ENCODE measurements around the gene ASIC3. TPM values are rescaled to one million over a fixed set of nuclear protein-coding genes. Genes with fewer than 3 reads are reported as not detected.

ASIC3 gene
- total RNA-seq, 4 donors from 2014 or later: 2.6 to 4.3 (median 3.1) TPM

DNA sequence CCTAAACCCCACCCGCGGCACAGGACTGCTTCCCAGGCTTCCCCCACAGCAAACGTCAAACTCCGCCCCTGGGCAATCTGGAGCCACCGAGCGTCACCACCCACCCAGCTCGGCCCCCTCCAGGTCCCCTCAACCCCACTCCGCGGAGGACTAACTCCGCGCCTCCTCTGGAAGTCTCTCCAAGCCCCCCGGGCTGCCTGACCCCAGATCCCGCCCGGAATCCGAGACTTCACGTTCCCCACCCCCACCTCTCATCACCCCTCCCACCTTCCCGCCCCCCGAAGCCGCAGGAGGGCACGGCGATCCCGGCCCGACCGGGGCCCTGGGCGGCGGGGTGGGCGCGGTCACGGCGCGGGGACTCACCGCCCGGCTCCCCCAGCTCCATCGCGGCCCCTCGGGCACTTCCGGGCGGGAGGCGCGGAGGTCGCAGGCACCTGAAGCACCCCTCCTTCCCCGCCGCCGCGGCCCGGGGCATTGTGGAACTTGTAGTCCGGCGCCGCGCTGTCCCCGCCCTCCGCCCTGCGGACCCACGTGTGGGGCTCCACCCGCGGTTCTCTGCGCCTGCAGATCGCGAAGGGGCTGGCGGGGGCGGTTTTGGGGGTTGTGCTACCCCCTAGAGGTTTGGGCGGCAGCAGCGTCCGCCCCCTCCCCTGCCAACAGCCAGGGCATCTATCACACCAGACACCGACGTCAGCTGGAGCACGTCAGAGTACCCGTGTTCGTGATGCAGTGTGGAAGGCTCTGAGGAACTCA, 34.9 kb downstream of the ASIC3 start, which contains the start of gene TMUB1:
TSS of gene TMUB1 (minus strand) at position 423 of the 753 bp plus-strand sequence. CDS start 930 bp downstream, outside the sequence.
- H3K9me3 ChIP-seq: no peaks in the 10 kb centered on the region
- peak within 1 kb of the TSS; percentile 58 to 88 (median 83) for H3K4me3 ChIP-seq
- peak; percentile 86 for DNase-seq
- 0 to 1% methylated on average over 12 to 15 of the region's 69 CpGs for WGBS, 2 donors (ENCODE audit: low coverage in 1 of 2)
- peak within 1 kb of the TSS; percentile 93 to 98 (median 97) for H3K27ac ChIP-seq
- intact Hi-C loops (cut with DNase I; ENCODE audit: low total_unique reads): no loop called here
- TF ChIP-seq EP300 (IDR thresholded peaks at IDR 0.05; ENCODE audit: low read depth): no peak
- TF ChIP-seq POLR2A (IDR thresholded peaks at IDR 0.05): peak; percentile 35
- TF ChIP-seq POLR2AphosphoS5 (IDR thresholded peaks at IDR 0.05): peak; percentile 42 to 67 (median 55)
- TF ChIP-seq, protein P1, sequence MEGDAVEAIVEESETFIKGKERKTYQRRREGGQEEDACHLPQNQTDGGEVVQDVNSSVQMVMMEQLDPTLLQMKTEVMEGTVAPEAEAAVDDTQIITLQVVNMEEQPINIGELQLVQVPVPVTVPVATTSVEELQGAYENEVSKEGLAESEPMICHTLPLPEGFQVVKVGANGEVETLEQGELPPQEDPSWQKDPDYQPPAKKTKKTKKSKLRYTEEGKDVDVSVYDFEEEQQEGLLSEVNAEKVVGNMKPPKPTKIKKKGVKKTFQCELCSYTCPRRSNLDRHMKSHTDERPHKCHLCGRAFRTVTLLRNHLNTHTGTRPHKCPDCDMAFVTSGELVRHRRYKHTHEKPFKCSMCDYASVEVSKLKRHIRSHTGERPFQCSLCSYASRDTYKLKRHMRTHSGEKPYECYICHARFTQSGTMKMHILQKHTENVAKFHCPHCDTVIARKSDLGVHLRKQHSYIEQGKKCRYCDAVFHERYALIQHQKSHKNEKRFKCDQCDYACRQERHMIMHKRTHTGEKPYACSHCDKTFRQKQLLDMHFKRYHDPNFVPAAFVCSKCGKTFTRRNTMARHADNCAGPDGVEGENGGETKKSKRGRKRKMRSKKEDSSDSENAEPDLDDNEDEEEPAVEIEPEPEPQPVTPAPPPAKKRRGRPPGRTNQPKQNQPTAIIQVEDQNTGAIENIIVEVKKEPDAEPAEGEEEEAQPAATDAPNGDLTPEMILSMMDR (IDR thresholded peaks at IDR 0.05): no peak
- no peaks in the 10 kb centered on the region for H3K27me3 ChIP-seq
- peaks cover 39 to 60% (median 53%) of the 10 kb centered on the region in 4 donors for H3K4me1 ChIP-seq
- H3K36me3 ChIP-seq: no peaks in the 10 kb centered on the region
- in situ Hi-C loops (cut with MboI; ENCODE audit: low pct_ligation_motif_present in 1 of 4, low pct_unique_long_range_greater_than_20kb in 1 of 4, low sequenced_read_pairs in 3 of 4): no loop called here

GRCh38 chr7:151083824-151084160, 35.5 kb downstream of the ASIC3 start:
- intact Hi-C loops (cut with DNase I; ENCODE audit: low total_unique reads) (no loop called here), in situ Hi-C loops (cut with MboI; ENCODE audit: low pct_ligation_motif_present in 1 of 4, low pct_unique_long_range_greater_than_20kb in 1 of 4, low sequenced_read_pairs in 3 of 4) (no loop called here)
- H3K27me3 ChIP-seq: no peaks in the 10 kb centered on the region
- H3K4me3 ChIP-seq: peak overlapping the region in 3 of 4 donors; percentile 79 to 88 (median 87)
- no peaks in the 10 kb centered on the region for H3K36me3 ChIP-seq
- peak overlapping the region; percentile 93 to 98 (median 97) for H3K27ac ChIP-seq
- 23 to 80% methylated on average over 1 to 3 of the region's 3 CpGs for WGBS, 2 donors (ENCODE audit: low coverage in 1 of 2)
- TF ChIP-seq, protein P1 (IDR thresholded peaks at IDR 0.05): no peak
- TF ChIP-seq POLR2AphosphoS5 (IDR thresholded peaks at IDR 0.05): no peak
- no peak for DNase-seq
- H3K9me3 ChIP-seq: no peaks in the 10 kb centered on the region
- peaks cover 44 to 60% (median 57%) of the 10 kb centered on the region in 4 donors for H3K4me1 ChIP-seq

- TF ChIP-seq POLR2A (IDR thresholded peaks at IDR 0.05): no peak
- no peak for TF ChIP-seq POLR2AphosphoS5 (IDR thresholded peaks at IDR 0.05)
- TF ChIP-seq EP300 (IDR thresholded peaks at IDR 0.05; ENCODE audit: low read depth): no peak
- TF ChIP-seq, protein P1 (IDR thresholded peaks at IDR 0.05): no peak
- no peak for DNase-seq
- Histone ChIP-seq H3K36me3 (no peaks in the 10 kb centered on the region), H3K4me1 (peaks cover 44 to 62% (median 59%) of the 10 kb centered on the region in 4 donors), H3K27ac (peak overlapping the region; percentile 85 to 89 (median 87)), H3K9me3 (no peaks in the 10 kb centered on the region), H3K27me3 (no peaks in the 10 kb centered on the region), H3K4me3 (no peak overlapping the region)
- in situ Hi-C loops (cut with MboI; ENCODE audit: low pct_ligation_motif_present in 1 of 4, low pct_unique_long_range_greater_than_20kb in 1 of 4, low sequenced_read_pairs in 3 of 4) (no loop called here), intact Hi-C loops (cut with DNase I; ENCODE audit: low total_unique reads) (no loop called here)
- WGBS, 2 donors (ENCODE audit: low coverage in 1 of 2): 55% methylated on average over 5 of the region's 5 CpGs; no CpG with 5 or more reads in 1 of the 2 donors
Measured at GRCh38 chr7:151085329-151085690, 37.0 kb downstream of the ASIC3 start.

DNA sequence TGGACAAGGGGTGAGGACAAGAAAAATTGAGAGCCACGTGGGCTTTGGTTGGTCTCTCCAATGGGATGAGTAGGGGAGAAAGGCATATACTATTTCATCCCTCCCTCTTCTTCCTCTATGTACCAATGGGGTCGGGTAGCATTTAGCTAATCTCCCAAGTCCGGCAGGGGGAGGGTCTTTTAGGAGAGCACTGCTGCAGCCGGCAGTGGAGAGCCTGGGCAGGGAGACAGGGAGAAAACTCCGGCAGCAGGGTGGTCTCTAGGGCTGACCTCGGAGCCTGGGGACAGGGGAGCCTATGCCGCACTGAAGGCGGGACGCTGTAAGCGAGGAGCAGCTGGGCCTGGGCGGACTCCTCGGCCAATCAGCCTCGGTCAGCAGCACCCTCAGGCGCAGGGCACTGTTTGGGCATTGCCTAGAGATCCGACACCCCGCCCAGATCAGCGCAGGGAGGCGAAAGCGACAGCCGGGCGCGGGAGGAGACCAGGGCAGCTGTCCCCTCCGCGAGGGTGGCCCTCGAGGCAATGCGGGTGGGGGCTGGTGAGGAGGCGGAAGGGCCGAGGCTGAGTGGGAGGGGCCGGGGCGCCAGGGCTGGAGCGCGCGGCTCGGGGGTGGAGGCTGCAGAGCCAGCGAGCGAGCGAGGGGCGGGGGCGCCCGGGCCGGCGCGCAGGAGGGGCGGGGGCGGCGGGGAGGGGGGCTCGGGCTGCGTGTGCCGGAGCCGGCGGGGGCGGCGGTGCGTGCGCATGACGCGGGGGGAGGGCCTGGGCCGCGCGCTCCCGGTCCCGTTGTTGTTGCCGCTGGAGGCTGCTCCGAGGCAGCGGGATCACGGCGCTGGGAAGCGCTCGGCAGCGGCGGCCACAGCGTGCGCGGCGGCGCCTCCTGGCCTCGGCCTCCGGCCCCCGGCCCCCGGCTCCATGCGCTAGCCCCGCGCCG, 37.6 kb downstream of the ASIC3 start, which contains the start of gene AGAP3:
TSS of gene AGAP3 (plus strand) at position 785 of the 930 bp plus-strand sequence. CDS start 267 bp downstream, outside the sequence.
- in situ Hi-C loops (cut with MboI; ENCODE audit: low pct_ligation_motif_present in 1 of 4, low pct_unique_long_range_greater_than_20kb in 1 of 4, low sequenced_read_pairs in 3 of 4) (no loop called here), intact Hi-C loops (cut with DNase I; ENCODE audit: low total_unique reads) (no loop called here)
- TF ChIP-seq POLR2A (IDR thresholded peaks at IDR 0.05) (peak; percentile 61), EP300 (IDR thresholded peaks at IDR 0.05; ENCODE audit: low read depth) (no peak), POLR2AphosphoS5 (IDR thresholded peaks at IDR 0.05) (peak; percentile 74 to 88 (median 85))
- TF ChIP-seq, protein P1 (IDR thresholded peaks at IDR 0.05): peak in 1 of 5 experiments; percentile 11
- Histone ChIP-seq H3K27me3 (no peaks in the 10 kb centered on the region), H3K4me1 (peaks cover 44 to 65% (median 60%) of the 10 kb centered on the region in 4 donors), H3K27ac (peak within 1 kb of the TSS; percentile 86 to 92 (median 92)), H3K36me3 (no peaks in the 10 kb centered on the region), H3K9me3 (no peaks in the 10 kb centered on the region), H3K4me3 (peak within 1 kb of the TSS; percentile 62 to 75 (median 72))
- 0% methylated on average over 2 to 27 of the region's 84 CpGs for WGBS, 2 donors (ENCODE audit: low coverage in 1 of 2)
- peak; percentile 90 for DNase-seq

Measured in transverse colon (tissue), 4 donors.